Measurements from ENCODE around the gene MAFF.

- no peak for TF ChIP-seq POLR2A (IDR thresholded peaks at IDR 0.05)
- TF ChIP-seq, protein P1, sequence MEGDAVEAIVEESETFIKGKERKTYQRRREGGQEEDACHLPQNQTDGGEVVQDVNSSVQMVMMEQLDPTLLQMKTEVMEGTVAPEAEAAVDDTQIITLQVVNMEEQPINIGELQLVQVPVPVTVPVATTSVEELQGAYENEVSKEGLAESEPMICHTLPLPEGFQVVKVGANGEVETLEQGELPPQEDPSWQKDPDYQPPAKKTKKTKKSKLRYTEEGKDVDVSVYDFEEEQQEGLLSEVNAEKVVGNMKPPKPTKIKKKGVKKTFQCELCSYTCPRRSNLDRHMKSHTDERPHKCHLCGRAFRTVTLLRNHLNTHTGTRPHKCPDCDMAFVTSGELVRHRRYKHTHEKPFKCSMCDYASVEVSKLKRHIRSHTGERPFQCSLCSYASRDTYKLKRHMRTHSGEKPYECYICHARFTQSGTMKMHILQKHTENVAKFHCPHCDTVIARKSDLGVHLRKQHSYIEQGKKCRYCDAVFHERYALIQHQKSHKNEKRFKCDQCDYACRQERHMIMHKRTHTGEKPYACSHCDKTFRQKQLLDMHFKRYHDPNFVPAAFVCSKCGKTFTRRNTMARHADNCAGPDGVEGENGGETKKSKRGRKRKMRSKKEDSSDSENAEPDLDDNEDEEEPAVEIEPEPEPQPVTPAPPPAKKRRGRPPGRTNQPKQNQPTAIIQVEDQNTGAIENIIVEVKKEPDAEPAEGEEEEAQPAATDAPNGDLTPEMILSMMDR (IDR thresholded peaks at IDR 0.05): no peak
These were observed 11.7 kb downstream of the MAFF start for GRCh38 chr22:38213319-38213989.
